Brain microvascular endothelial cell (primary cell): ENCODE results near the gene MFAP3L.

ENCODE experiments used
- DNase-seq: peaks from one replicate; pipeline ENCODE4 v3.0.0-alpha.2; 2020
- H3K27ac ChIP-seq: fragments of 250-450 bp; sonication (Bioruptor Pico); 2 replicates; pipeline ENCODE4 v1.5.1; 2020; ENCODE audit warnings: mild to moderate bottlenecking, moderate library complexity
- H3K27me3 ChIP-seq: fragments of 250-450 bp; sonication (Bioruptor Pico); replicated peaks from 2 replicates; pipeline ENCODE4 v1.5.1; 2020; ENCODE audit warnings: mild to moderate bottlenecking
- H3K36me3 ChIP-seq: fragments of 250-450 bp; sonication (Bioruptor Pico); replicated peaks from 2 replicates; pipeline ENCODE4 v1.5.1; 2020; ENCODE audit warnings: mild to moderate bottlenecking
- H3K4me3 ChIP-seq: 2 replicates; pipeline ENCODE4 v1.5.1; 2011; ENCODE audit warnings: low read depth, mild to moderate bottlenecking, control low read depth, low read length, moderate library complexity
- in situ Hi-C: cut with HindIII; loops from 2 replicates; pipeline ENCODE4 v1.10.0; 2017; ENCODE audit warnings: low sequenced_read_pairs, low pct_ligation_motif_present
- TF ChIP-seq, protein P1 (sequence below): IDR thresholded peaks from 2 replicates; pipeline ENCODE4 v1.5.1; 2011; ENCODE audit warnings: low read depth, mild to moderate bottlenecking, moderate library complexity, low read length, control low read depth, inconsistent platforms; ENCODE audit errors: missing control alignments

Gene MFAP3L

DNA sequence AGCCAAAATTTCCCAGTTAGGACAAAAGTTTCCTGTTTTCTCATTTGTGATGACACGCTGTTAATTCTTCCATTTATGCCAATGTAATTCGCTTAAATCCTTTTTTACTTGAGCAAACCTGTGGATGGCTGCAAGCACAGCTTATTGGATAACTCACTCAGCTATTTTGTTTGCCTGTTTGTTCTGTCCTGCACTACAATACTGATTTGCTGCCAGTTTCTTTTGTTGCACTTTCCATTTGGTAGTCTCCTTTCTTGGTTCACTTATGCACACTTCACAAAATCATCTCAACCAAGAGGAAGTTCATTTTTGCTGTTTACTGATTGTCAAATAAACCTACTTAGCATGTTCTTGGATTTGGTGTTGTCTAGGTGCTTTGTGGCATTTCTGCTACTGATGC is 40.3 kb downstream of the MFAP3L start:
- no peak for DNase-seq
- TF ChIP-seq, protein P1, sequence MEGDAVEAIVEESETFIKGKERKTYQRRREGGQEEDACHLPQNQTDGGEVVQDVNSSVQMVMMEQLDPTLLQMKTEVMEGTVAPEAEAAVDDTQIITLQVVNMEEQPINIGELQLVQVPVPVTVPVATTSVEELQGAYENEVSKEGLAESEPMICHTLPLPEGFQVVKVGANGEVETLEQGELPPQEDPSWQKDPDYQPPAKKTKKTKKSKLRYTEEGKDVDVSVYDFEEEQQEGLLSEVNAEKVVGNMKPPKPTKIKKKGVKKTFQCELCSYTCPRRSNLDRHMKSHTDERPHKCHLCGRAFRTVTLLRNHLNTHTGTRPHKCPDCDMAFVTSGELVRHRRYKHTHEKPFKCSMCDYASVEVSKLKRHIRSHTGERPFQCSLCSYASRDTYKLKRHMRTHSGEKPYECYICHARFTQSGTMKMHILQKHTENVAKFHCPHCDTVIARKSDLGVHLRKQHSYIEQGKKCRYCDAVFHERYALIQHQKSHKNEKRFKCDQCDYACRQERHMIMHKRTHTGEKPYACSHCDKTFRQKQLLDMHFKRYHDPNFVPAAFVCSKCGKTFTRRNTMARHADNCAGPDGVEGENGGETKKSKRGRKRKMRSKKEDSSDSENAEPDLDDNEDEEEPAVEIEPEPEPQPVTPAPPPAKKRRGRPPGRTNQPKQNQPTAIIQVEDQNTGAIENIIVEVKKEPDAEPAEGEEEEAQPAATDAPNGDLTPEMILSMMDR: no peak
- Histone ChIP-seq H3K27me3 (no peaks in the 10 kb centered on the region), H3K4me3 (no peak overlapping the region), H3K36me3 (no peaks in the 10 kb centered on the region), H3K27ac (no peak overlapping the region)
- in situ Hi-C loops: no loop called here

GRCh38 chr4:169984745-169985144 is 41.5 kb downstream of the MFAP3L start:
- DNase-seq: no peak
- no peaks in the 10 kb centered on the region for H3K36me3 ChIP-seq
- H3K4me3 ChIP-seq: no peak overlapping the region
- H3K27me3 ChIP-seq: no peaks in the 10 kb centered on the region
- in situ Hi-C loops: no loop called here
- no peak overlapping the region for H3K27ac ChIP-seq
- TF ChIP-seq, protein P1: no peak

DNA sequence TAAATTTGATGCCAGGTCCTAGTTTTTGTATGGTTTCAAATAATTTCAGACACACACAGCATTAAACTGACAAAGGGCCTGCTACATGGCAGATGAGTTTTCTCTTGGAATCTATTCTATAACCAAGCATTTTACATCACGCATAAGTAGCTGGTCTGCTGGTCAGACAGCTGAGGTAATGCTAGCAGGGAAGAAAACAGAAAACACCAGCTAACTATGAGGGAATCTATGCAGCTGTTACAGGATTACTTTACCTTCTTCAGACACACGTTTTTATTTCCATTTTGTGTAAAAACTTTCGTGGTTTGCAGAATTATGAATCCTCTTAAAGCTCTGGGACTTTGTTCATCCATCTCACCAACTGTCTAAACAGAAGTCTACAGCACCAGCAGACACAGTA is 42.0 kb downstream of the MFAP3L start:
- TF ChIP-seq, protein P1: no peak
- H3K27me3 ChIP-seq: no peaks in the 10 kb centered on the region
- in situ Hi-C loops: no loop called here
- no peak for DNase-seq
- no peak overlapping the region for H3K27ac ChIP-seq
- no peak overlapping the region for H3K4me3 ChIP-seq
- H3K36me3 ChIP-seq: no peaks in the 10 kb centered on the region

DNA sequence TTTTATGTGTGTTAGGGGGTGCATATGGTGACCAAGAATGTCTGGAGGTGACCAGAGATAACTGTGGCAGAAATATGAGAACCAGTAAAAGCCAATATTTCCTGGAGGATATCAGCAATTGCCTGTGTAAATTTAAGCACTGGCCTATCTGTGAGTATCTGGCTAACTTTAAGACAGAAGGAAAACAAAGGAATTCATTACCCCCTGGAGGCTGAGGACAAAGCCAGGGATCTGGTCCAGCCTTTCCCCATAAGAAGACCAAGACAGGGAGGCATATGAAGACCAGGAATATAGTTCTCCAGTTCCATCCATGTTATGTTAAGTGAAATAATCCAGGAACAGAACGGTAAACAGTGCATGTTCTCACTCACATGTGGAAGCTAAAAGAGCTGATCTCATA is 49.2 kb downstream of the MFAP3L start:
- no peak overlapping the region for H3K4me3 ChIP-seq
- no peaks in the 10 kb centered on the region for H3K27me3 ChIP-seq
- H3K36me3 ChIP-seq: no peaks in the 10 kb centered on the region
- no peak for DNase-seq
- TF ChIP-seq, protein P1: no peak
- H3K27ac ChIP-seq: no peak overlapping the region
- in situ Hi-C loops: no loop called here

DNA sequence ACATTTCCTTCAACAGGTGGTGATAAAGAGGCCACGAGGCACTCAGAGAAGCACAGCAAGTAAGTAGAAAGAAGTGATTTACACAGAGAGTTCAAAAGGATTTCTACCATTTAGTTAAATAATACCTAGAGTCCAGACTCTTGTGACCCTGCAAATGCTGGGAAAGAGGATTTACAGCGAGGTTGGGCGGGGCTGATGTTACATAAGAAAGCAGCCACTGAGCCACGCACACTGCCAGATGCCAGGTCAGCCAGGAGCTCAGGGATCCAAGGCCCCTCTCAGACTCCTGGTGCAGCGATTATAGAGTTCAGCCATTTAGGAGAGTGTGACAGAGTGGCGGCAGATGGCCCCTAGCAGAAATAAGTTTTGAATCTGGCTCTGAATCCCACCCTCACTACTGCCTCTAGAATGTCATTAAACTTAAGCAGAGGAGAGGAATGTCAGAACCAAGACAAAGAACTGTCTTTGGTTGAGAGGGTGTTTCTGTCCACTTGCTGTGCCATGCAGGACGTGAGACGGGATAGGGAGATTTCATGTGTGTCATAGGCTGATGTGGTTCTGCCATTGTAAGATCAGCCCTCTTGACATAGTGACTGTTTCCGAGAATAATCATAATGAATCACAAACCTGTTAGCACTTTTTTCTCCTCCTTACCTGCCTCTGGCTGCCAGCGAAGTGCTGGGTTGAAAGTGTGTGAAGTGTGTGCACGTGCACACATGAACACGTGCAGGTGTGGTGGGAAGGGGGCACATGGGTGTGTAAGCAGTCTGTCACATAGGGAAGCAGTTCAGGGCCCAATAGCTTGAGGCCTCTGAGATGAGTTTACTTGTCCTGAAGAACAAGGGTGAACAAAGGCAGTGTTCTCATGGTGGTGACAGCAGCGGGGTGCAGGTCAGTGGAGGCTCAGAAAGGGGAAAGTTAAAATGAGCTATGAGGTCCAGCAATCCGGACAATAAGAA is 50.1 kb downstream of the MFAP3L start:
- Histone ChIP-seq H3K27me3 (no peaks in the 10 kb centered on the region), H3K27ac (no peak overlapping the region), H3K36me3 (no peaks in the 10 kb centered on the region), H3K4me3 (no peak overlapping the region)
- TF ChIP-seq, protein P1: no peak
- DNase-seq: no peak
- in situ Hi-C loops: no loop called here
